Erythroblast (primary cell): Measurements from ENCODE around the gene SERPINI2.

Source experiments
- DNase-seq, 2 experiments: peaks; one replicate each; lab custom pipeline; 2025; lab: John Stamatoyannopoulos, UW
- GATA1 ChIP-seq: IDR thresholded peaks from 2 replicates; pipeline ENCODE4 v1.6.1; 2011; ENCODE audit warnings: low read depth, mild to moderate bottlenecking, control low read depth, low read length, moderate library complexity
- POLR2A ChIP-seq: IDR thresholded peaks from 2 replicates; pipeline ENCODE4 v1.6.1; 2011; ENCODE audit warnings: mild to moderate bottlenecking, low read length

The SERPINI2 gene, protein sequence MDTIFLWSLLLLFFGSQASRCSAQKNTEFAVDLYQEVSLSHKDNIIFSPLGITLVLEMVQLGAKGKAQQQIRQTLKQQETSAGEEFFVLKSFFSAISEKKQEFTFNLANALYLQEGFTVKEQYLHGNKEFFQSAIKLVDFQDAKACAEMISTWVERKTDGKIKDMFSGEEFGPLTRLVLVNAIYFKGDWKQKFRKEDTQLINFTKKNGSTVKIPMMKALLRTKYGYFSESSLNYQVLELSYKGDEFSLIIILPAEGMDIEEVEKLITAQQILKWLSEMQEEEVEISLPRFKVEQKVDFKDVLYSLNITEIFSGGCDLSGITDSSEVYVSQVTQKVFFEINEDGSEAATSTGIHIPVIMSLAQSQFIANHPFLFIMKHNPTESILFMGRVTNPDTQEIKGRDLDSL

DNA sequence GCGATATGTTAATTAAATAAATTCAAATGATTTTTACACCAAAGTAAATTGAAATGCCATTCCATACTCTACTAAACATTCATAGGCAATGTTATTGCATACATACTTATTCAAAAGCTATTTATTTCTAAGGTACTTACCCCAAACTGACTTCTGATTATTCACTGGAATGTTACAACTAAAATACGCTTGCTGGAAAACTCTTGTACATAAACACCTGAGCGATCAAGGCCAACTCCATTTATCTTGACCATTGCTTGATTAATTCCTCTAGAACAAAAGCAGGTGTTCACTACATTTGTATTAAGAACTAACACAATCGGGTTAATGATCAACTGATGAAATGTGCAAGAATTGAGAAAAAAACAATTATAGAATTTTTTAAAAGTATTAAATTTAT, at the start of gene SERPINI2:
Gene SERPINI2, minus strand, starts transcription at position 180 of the 400 bp plus-strand sequence. CDS start 2,208 bp downstream, outside the sequence.
- no peak for DNase-seq
- TF ChIP-seq POLR2A (no peak), GATA1 (no peak)

DNA sequence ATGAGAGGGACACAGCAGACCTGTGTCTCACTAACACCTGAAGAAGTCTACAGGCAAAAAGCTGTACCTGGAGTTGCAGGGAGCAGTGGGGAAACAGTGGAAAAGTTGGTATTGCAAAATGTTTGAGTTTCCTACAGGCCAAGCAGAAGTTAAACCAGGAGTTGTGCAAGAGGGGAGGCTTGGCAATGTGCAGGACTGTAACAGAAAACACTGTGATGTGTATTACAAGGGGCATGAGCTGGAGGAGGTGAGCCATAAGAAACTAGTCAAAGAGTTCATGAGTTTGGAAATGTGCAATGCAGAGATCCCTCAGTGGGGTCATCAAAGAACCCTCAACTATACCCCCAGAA, 47.1 kb upstream of the SERPINI2 start:
- TF ChIP-seq GATA1, result no peak
- TF ChIP-seq POLR2A, result no peak
- no peak for DNase-seq

DNA sequence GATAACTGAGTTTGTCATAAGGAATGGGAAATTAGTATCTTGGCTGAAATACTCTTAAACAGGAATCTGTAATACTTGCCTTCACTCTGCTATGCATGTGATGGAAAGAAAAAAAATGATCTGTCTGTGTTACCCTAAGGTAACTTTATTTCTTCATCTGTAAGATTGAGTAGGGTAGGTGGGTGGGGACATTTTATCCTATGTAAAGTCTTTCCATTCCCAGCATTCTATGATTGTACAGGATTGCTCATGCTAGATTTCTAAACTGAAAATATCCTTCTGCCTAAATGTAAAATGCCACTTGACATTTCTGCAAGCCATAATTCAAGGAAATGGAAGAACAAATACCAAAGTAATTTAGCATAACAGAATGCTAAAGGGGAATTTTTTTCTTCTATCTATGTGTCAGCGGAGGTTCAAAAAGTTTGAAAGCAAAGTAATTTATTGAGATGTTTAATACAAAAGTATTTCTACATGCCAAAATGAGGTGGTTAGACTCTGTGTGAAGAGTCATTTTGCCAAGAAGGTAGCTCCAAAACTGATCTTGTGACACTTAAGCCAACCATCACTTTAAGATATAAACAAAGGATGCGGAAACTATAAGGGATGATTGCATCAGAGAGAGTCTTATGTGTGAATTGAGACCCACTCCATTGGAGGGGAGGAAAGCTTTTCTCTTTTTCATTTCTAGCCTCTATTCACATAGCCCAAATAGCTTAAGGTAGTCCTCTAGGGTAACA, 46.6 kb upstream of the SERPINI2 start:
- no peak for TF ChIP-seq POLR2A
- no peak for TF ChIP-seq GATA1
- no peak for DNase-seq

DNA sequence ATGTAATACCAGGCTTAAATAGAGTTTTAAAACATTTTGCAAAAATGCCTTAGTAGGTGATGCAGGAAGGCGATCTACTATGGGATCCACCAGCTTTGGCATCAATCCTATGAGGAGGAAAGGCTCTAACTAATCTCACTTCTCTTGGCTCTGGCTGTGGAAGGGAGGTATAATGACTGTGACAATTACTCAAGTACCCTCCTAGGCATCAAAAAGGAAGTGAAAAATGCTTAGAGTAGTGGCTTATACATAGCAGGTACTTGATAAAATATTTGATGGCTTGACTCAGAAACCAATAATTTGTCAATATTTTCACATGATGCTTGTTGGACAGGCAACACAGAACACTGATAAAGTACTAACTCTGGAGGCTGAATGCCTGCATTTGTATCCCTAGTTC, 34.1 kb upstream of the SERPINI2 start:
- no peak for TF ChIP-seq GATA1
- TF ChIP-seq POLR2A, result no peak

DNA sequence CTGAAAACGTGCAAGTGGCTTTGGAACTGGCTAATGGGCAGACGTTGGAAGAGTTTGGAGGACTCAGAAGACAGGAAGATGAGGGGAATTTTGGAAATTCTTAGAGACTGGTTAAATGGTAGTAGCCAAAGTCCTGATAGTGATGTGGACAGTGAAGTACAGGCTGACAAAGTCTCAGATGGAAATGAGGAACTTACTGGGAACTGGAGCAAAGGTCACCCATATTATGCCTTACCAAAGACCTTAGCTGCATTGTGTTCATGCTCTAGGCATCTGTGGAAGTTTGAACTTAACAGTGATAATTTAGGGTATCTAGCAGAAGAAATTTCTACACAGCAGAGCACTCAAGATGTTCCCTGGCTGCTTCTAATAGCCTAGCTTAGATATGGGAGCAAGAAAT, 28.6 kb upstream of the SERPINI2 start:
- no peak for DNase-seq
- TF ChIP-seq POLR2A, result no peak
- TF ChIP-seq GATA1, result no peak

More for the DNA sequence above, 34.1 kb upstream of the SERPINI2 start:
- DNase-seq, result no peak

DNA sequence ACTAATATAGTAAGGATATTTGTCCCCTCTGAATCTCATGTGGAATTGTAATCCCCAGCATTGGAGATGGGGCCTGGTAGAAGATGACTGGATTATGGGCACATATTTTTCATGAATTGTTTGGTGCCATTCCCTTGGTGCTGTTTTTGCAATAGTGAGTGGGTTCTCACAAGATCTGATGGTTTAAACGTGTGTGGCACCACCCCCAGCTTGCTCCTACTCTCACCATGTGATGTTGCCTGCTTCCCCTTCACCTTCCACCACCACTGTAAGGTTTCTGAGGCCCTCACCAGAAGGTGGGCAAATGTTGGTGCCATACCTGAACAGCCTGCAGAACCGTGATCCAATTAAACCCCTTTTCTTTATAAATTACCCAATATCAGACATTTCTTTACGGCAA, 28.1 kb upstream of the SERPINI2 start:
- DNase-seq, result no peak
- TF ChIP-seq GATA1 (no peak), POLR2A (no peak)

DNA sequence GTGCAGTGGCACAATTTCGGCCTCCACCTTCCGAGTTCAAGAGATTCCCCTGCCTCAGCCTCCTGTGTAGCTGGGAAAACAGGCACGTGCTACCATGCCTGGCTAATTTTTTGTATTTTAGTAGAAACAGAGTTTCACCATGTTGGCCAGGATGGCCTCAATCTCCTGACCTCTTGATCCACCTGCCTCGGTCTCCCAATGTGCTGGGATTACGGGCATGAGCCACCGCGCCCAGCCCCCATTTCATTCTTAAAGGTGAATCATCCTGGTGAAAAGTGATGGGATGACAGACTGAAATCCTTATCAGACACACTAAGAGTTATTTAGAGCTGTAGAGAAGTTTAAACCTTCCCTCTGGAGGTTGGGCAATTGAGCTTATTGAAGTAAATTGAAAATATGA, 24.1 kb upstream of the SERPINI2 start:
- no peak for DNase-seq
- no peak for TF ChIP-seq POLR2A
- no peak for TF ChIP-seq GATA1

DNA sequence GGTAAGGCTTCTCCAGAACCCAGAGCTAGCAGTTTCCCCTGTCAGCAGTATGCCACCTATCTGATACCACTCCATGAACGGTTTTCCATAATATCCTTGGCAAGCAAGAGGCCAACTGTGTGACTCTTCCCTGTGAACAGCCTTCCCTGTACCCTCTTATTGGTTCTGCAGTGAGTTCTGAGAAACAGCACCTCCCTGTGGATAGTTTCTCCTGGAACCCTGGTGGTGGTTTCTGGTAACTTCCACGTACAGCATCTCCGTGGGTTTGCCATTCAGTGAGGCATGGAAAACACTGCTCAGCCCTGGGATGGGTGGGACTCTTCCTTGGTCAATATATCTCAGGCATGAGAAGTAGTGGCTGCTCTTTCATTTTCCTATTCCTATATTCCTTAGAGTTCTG, 19.4 kb upstream of the SERPINI2 start:
- TF ChIP-seq GATA1, result no peak
- TF ChIP-seq POLR2A, result no peak
- DNase-seq, result peak; percentile 3 to 16

DNA sequence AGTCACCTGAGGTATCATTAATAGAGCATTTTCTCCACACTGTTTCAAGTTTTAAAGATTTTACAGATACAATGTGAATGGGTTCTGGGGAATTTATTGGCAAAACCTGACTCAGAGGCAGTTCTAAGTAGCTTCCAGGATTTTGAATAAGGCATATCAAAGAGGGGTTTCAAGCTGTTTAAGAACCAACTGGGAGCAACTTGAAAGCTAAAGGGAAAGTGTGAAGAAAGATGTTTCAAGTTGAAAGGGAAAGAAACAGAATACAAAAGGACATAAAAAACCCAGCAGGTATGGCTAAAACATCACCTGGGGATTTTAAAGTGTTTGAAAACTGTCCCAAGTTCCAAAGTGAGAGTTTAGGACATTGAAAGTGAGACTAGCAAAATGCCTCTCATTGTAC, 17.8 kb upstream of the SERPINI2 start:
- DNase-seq, result no peak
- TF ChIP-seq GATA1 (no peak), POLR2A (no peak)

DNA sequence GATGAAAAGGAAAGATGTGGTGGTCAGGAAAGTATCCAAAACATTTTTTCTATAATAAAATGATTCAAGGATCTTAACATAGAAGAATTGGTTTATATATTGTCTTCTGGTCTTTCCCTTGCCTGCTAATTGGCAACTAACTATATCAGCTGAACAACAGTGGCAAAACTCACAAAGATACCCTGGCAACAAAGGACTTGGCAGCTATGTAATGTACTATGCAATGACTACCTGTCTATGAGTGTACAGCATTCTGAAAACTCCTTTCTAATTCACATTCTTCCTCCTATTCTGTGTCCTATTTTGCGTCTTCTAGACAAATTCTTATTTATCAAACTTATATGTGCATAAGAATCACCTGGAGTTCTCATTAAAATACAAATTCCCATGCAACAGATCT, 15.7 kb upstream of the SERPINI2 start:
- no peak for TF ChIP-seq GATA1
- no peak for TF ChIP-seq POLR2A
- no peak for DNase-seq

DNA sequence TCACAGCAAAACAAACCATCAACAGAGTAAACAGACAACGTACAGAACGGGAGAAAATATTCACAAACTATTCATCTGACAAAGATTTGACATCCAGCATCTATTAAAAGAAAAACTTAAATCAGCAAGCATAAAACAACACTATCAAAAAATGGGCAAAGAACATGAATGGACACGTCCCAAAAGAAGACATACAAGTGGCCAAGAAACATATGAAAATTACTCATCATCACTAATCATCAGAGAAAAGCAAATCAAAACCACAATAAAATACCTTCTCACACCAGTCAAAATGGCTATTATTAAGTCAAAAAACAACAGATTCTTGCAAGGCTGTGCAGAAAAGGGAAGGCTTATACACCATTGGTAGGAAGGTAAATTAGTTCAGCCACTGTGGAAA, 13.7 kb upstream of the SERPINI2 start:
- DNase-seq, result no peak
- TF ChIP-seq POLR2A (no peak), GATA1 (no peak)

DNA sequence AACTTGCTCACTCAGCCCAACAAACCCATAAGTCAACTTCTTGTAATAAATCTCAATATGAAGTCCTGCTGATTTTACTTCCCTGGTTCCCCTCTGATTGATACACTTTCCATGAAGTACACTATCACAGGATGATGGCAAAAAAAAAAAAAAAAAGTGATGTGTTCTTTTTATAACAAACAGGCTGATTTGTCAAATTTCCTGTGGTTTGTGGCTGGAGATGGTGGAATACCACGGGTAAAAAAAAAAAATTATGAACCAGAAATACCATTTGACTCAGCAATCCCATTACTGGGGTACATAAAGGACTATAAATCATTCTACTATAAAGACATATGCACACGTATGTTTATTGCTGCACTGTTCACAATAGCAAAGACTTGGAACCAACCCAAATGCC, 10.7 kb upstream of the SERPINI2 start:
- no peak for TF ChIP-seq POLR2A

DNA sequence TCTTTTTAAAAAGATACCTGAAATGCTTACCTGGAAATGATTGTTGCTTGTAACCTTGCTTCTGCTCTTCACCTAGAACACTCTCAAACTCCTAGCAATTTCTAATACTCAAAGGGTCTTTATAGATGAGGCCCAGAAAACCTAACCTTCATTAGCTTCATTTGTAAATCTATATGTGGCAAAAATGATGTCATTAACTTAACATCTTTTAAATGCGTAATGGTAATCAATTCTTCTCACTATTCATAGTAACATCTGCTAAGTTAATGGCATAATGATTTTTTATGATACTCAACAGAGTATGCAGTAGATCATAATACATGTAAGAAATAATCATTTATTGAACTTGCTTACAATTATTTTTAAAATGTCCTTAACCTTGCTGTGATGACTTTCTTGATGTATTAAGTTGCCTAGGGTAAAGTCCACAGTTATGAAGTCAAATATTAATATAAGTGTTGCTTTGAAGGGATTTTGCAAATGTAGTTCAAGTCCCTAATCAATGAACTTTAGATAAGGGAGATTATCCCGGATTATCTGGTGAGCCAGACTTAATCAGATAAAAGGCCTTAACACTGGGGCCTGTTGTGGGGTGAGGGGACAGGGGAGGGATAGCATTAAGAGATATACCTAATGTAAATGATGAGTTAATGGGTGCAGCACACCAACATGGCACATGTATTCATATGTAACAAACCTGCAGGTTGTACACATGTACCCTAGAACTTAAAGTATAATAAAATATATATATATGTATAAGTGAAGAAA, 10.1 kb upstream of the SERPINI2 start:
- no peak for TF ChIP-seq GATA1
- TF ChIP-seq POLR2A, result no peak
- DNase-seq, result no peak

More for the DNA sequence above, 10.7 kb upstream of the SERPINI2 start:
- no peak for DNase-seq

DNA sequence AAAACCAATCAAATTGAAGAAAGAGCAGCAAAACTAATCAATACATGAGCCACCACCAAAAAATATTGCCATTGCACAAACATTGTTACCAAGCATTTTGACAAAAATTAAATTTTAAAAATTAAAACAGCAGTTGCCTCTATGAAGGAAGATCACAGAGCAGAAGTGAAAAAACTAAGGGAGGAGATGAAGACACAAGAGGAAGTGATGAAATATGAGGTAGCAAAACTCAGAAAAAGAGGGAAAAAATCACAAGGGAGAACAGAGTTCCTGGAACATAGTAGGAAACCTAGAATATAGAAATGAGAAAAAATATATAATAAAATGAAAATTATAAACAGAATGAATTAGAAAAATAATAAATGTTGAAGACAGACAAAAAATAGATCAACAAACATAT, 7.3 kb upstream of the SERPINI2 start:
- no peak for DNase-seq
- TF ChIP-seq POLR2A (no peak), GATA1 (no peak)
